ENCODE results near the gene DSPP.

DNA sequence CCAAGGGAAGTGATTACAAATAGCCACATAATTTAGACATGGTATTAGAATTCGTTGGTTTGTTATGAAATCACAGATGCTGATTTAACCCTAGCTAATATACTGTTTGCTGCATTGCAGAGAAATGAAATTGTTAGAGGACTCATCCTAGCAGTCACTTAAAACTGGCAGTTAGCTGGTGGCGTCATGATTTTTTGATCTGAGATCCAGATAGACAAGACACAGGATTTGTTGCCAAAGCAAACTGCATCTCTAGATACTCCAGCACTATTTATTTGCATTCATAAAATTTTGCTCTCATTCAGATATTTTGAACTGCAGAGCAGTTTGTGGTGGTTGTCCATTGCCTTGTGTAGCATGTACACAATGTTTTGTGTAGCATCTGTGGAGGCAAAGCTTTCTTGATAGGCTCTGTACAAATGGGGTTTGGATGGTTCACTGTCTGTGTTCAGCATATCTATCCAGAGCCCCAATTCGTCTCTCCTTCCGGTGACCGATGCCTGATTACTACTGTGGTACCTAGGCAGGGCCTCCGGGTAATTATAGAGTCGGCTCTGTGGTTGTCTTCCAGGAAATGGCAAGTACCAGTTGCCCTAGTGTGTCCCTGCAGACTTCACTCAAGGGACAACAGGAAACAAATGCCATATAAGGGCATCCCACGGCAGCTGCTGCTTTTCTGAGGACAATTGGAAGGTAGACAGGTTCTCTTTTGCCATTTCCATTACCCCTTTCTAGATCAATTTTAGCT, 49.1 kb upstream of the DSPP start:
- TF ChIP-seq POLR2A (IDR thresholded peaks at IDR 0.05; ENCODE audit: low read depth, low read length): no peak
- TF ChIP-seq POLR2AphosphoS5 (IDR thresholded peaks at IDR 0.05; ENCODE audit: low read depth, low read length): no peak

Measured in GM12892 (cell line).